HEK293T (cell line): Measurements from ENCODE around the gene OAT.

Experiments
- BHLHE40 ChIP-seq: fragments of 450-650 bp; IDR thresholded peaks from 2 replicates; pipeline ENCODE4 v1.6.1; 2016; ENCODE audit warnings: mild to moderate bottlenecking, moderate library complexity, borderline replicate concordance
- L3MBTL2 ChIP-seq: fragments of 450-650 bp; conservative IDR thresholded peaks from 2 replicates; pipeline ENCODE4 v1.6.1; 2016; ENCODE audit warnings: mild to moderate bottlenecking
- SP1 ChIP-seq: fragments of 450-650 bp; IDR thresholded peaks from 2 replicates; pipeline ENCODE4 v1.6.1; 2017

DNA sequence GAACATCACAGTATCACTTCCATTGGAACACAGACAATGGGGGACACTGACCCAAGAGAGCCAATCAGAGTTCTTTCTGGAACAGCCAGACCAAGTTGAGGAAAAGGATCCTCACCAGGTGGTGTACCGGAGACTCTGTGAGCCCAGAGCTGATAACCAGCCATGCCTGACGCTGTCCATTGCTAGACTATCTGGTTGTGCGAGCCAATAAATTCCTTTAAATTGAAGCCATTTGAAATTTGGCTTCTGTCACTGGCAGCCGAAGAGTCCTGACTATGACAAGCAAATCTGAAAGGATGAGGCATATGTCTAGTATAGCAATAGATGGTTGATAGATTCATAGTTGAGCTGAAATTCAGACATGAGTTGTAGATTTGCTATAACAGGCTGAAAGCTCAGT is 39.8 kb upstream of the OAT start:
- no peak for TF ChIP-seq SP1
- TF ChIP-seq L3MBTL2 = no peak
- no peak for TF ChIP-seq BHLHE40
